GM12878 (cell line): ENCODE data around the gene RPS19BP1. TPM values are rescaled to one million over a fixed set of nuclear protein-coding genes. Genes with fewer than 3 reads are reported as not detected.
A peak's percentile ranks its signal among the peaks of the same experiment; 100 is the strongest.

ENCODE experiments used
- ATAC-seq: fragments of 200-7000 bp; cut with Tn5 transposase; 3 replicates; pipeline ENCODE4 v1.9.1; 2020; ENCODE audit warnings: mild to moderate bottlenecking, moderate library complexity
- BruUV-seq: library from RNA; stranded (reverse); fragments of 400-500 nt; replicated peaks from 2 replicates; lab custom pipeline; 2021; lab: Mats Ljungman, UMichigan
- CTCF ChIA-PET: fragments of 300-600 bp; sonication (Branson Sonifier 250); formaldehyde crosslinking; extraction: SDS; loops from one replicate; lab custom pipeline; 2021; ENCODE audit warnings: inconsistent platforms; lab: Yijun Ruan, JAX
- POLR2A ChIA-PET: fragments of 350-600 bp; formaldehyde crosslinking; extraction: SDS; loops from one replicate; lab custom pipeline; 2021; ENCODE audit warnings: inconsistent platforms; lab: Charles Lee
- RAD21 ChIA-PET: fragments of 300-600 bp; sonication (Branson Sonifier 250); formaldehyde crosslinking; loops from one replicate; lab custom pipeline; 2023; ENCODE audit warnings: antibody characterized with exemption; ENCODE audit not compliant: unreplicated experiment; lab: Charles Lee
- SMC1A ChIA-PET: fragments of 300-600 bp; sonication (Branson Sonifier 250); formaldehyde crosslinking; loops from one replicate; lab custom pipeline; 2023; ENCODE audit not compliant: unreplicated experiment, uncharacterized antibody; lab: Charles Lee
- DNase-seq: peaks from one replicate; pipeline ENCODE4 v3.0.0-alpha.2; 2011; ENCODE audit warnings: low read depth, low spot score
- FAIRE-seq: peaks from 3 replicates; lab custom pipeline; 2011; peaks lifted over from hg19 to GRCh38; lab: Jason Lieb, UNC
- H2AFZ ChIP-seq: 2 replicates; pipeline ENCODE4 v1.6.0; 2011; ENCODE audit warnings: low read depth, low read length, control low read depth; ENCODE audit not compliant: control insufficient read depth
- H3K27ac ChIP-seq: 2 replicates; pipeline ENCODE4 v1.5.1; 2011; ENCODE audit warnings: control low read depth; ENCODE audit not compliant: control insufficient read depth, insufficient read depth
- H3K27me3 ChIP-seq, 2 experiments: replicated peaks in 1 of 2; 2 replicates each; pipeline versions ENCODE4 v1.6.0 to v1.6.1; 2011; ENCODE audit warnings: low read length in 1 of 2; ENCODE audit not compliant: control insufficient read depth in 2 of 2, insufficient read depth in 2 of 2
- H3K36me3 ChIP-seq, 2 experiments: 2 replicates each; pipeline ENCODE4 v1.5.1; 2011; ENCODE audit warnings: low read length in 1 of 2; ENCODE audit not compliant: control insufficient read depth in 2 of 2, insufficient read depth in 2 of 2
- H3K4me1 ChIP-seq: 2 replicates; pipeline ENCODE4 v1.6.1; 2011; ENCODE audit warnings: mild to moderate bottlenecking, low read length, moderate library complexity, mixed read lengths; ENCODE audit not compliant: control insufficient read depth, insufficient read depth
- H3K4me2 ChIP-seq: 2 replicates; pipeline ENCODE4 v1.6.0; 2011; ENCODE audit warnings: control low read depth; ENCODE audit not compliant: control insufficient read depth, insufficient read depth
- H3K4me3 ChIP-seq: fragments of 200-600 bp; sonication (generic); 2 replicates; pipeline ENCODE4 v1.5.1; 2016
- H3K79me2 ChIP-seq: 2 replicates; pipeline ENCODE4 v1.6.0; 2011; ENCODE audit warnings: low read length; ENCODE audit not compliant: control insufficient read depth, insufficient read depth
- H3K9ac ChIP-seq: 2 replicates; pipeline ENCODE4 v1.8.0; 2011; ENCODE audit warnings: low read length, control low read depth, mixed read lengths; ENCODE audit not compliant: control insufficient read depth, insufficient read depth
- H3K9me3 ChIP-seq: replicated peaks from 3 replicates; pipeline ENCODE4 v1.5.1; 2011; ENCODE audit warnings: mild to moderate bottlenecking, low read length; ENCODE audit not compliant: control insufficient read depth, insufficient read depth
- H4K20me1 ChIP-seq: 2 replicates; pipeline ENCODE4 v1.6.0; 2011; ENCODE audit not compliant: control insufficient read depth, insufficient read depth
- CBX5 ChIP-seq: sonication (generic); IDR thresholded peaks from 2 replicates; pipeline ENCODE4 v1.6.1; 2016; ENCODE audit warnings: low read depth, moderate library complexity, mild to moderate bottlenecking, inconsistent platforms
- ETV6 ChIP-seq, 2 experiments: fragments of 450-650 bp in 1 of 2; IDR thresholded peaks in 1 of 2; conservative IDR thresholded peaks in 1 of 2; 2 replicates each; pipeline ENCODE4 v1.6.1; 2014; ENCODE audit warnings: antibody characterized with exemption in 1 of 2, borderline replicate concordance in 1 of 2, low read depth in 1 of 2, mild to moderate bottlenecking in 1 of 2, moderate library complexity in 1 of 2
- NBN ChIP-seq: fragments of 450-650 bp; IDR thresholded peaks from 2 replicates; pipeline ENCODE4 v1.6.1; 2016
- WGBS: methylation state at CpG from one replicate; pipeline ENCODE4 v1.1.6; 2016; ENCODE audit warnings: low lambda C conversion rate; ENCODE audit not compliant: insufficient replicate concordance, insufficient coverage; ENCODE audit errors: missing lambda C conversion rate; 5-methylcytosine and 5-hydroxymethylcytosine counted together
- in situ Hi-C: fragments of 300-500 bp; cut with MboI; formaldehyde crosslinking; loops from 9 replicates; pipeline ENCODE4 v1.14.3; 2018; ENCODE audit warnings: mixed read lengths
- intact Hi-C: fragments of 100-400 bp; cut with micrococcal nuclease; formaldehyde crosslinking; loops from one replicate; pipeline ENCODE4 v1.14.2; 2022; ENCODE audit not compliant: unreplicated experiment
- polyA plus RNA-seq, 11 experiments: library from polyadenylated mRNA; depleted of rRNA in 4 of 11; unstranded in 6 of 11; stranded (reverse) in 5 of 11; fragments of >200 nt; fragmentation: Nextera tagmentation in 4 of 11; fragmentation: Illumina TruSeq in 1 of 11; extraction: Ambion mirVana in 4 of 11; extraction: Trizol in 1 of 11; gene quantifications; 1 replicate in 1 of 11; 2 replicates in 10 of 11; pipeline versions ENCODE4 v1.2.1 to v1.2.3, GENCODE V29; 2011 to 2016; ENCODE audit warnings: inconsistent platforms in 2 of 11, missing spikeins in 2 of 11, low read depth in 1 of 11
- total RNA-seq, 4 experiments: library from RNA; depleted of rRNA in 3 of 4; stranded (reverse); fragments of >200 nt in 3 of 4; fragmentation: Illumina TruSeq in 1 of 4; extraction: Trizol in 1 of 4; gene quantifications; 2 replicates each; pipeline versions ENCODE4 v1.2.1 to v1.2.3, GENCODE V29; 2013 to 2021

The RPS19BP1 gene
- total and polyA plus RNA-seq, 10 of the 15 experiments (the other 5 are each of a cell fraction or from before 2014, with no cell fraction given) = 2.7 to 206 (median 78.6) TPM

DNA sequence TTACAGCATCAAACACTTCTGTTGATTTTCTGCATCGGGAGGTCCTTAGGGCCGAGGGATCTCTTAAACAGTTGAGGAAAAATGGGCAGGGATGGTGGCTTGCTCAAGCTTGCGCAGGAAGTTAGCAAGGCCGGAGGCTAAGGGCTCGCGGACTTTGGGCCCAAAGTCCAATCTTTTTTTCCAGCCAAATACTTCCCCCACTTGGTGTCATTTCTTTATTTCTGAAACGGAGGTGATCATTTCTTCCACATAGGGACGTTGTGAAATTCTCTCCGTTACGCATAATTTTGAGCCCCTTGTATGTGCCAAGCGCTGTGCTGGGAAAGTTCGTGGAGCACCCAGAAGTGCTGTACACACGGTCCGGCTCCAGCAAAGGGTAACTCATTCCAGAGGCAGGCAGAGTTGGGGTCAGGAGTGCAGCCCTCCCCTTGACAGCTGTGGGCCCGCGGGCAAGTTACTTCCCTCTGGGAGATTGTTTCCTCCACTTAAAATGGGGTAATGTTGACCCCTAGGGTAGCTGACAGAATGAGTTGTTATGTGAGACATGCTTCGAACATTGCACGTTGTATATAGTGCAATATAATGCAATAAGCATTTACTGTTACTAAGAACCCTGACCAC, 29.6 kb downstream of the RPS19BP1 start:
- H3K9ac ChIP-seq = peak overlapping the region; percentile 89
- peak; percentile 36 for ATAC-seq
- BruUV-seq = TSS peak; percentile 61
- H3K4me2 ChIP-seq = peak overlapping the region; percentile 32
- under 1% methylated on average over 18 of the region's 18 CpGs for WGBS
- H3K79me2 ChIP-seq = peaks cover 50% of the 10 kb centered on the region
- POLR2A ChIA-PET = interaction anchor here (1.1 to 2.0 kb wide), 3 partner anchors 21 to 27 kb away, joined by 3 to 7 read pairs (median 5); no protein-coding TSS in a partner anchor
- RAD21 ChIA-PET = interaction anchor here (0.7 to 2.8 kb wide), 11 partner anchors 9 to 104 kb away, joined by 3 to 22 read pairs (median 4); partner anchors contain the start of genes ATF4 and TAB1
- no peaks in the 10 kb centered on the region; the same call in 1 of the 2 replicates for H4K20me1 ChIP-seq
- no peaks in the 10 kb centered on the region for H3K9me3 ChIP-seq
- no peak for DNase-seq
- CTCF ChIA-PET = interaction anchor here (1.4 to 15.7 kb wide), 5 partner anchors 10 to 66 kb away, joined by 7 to 372 read pairs (median 14); partner anchors contain the start of genes ATF4 and RPS19BP1
- SMC1A ChIA-PET = interaction anchor here (0.6 to 1.9 kb wide), 7 partner anchors 12 to 104 kb away, joined by 3 to 9 read pairs (median 5); partner anchors contain the start of genes ATF4 and TAB1
- H3K4me1 ChIP-seq = 0 out of 2 replicates have a peak, but pooled peaks cover 5% of the 10 kb centered on the region
- FAIRE-seq = peak; percentile 61
- TF ChIP-seq ETV6 (conservative IDR thresholded peaks at IDR 0.05 in 1 of 2, IDR thresholded peaks at IDR 0.05 in 1 of 2; ENCODE audit: borderline replicate concordance in 1 of 2, low read depth in 1 of 2) (no peak), NBN (no peak), CBX5 (no peak)
- H3K27me3 ChIP-seq = no peaks in the 10 kb centered on the region
- intact Hi-C loops = loop anchor here (2.0 kb wide), 2 partner anchors 18 to 30 kb away; partner anchors contain the start of genes ATF4 and RPS19BP1
- H3K4me3 ChIP-seq = peak overlapping the region; percentile 95
- peaks cover 13 to 29% of the 10 kb centered on the region in 2 experiments for H3K36me3 ChIP-seq
- in situ Hi-C loops = loop anchor here (25.0 kb wide), 1 partner anchor 341 kb away; the partner anchor contains the start of gene CBX7
- peak overlapping the region; percentile 73 for H3K27ac ChIP-seq
- H2AFZ ChIP-seq = peak overlapping the region; percentile 15; the same call in 1 of the 2 replicates
